ENCODE data around the gene EDDM3A. TPM values are rescaled to one million over a fixed set of nuclear protein-coding genes. Genes with fewer than 3 reads are reported as not detected.
"Not testable (repeated sequence)": the region's sequence is repeated elsewhere in the genome, so short reads cannot be mapped to it uniquely, and the experiment has no call there.

Gene EDDM3A
- total RNA-seq, 2 donors from 2014 or later: not detected

DNA sequence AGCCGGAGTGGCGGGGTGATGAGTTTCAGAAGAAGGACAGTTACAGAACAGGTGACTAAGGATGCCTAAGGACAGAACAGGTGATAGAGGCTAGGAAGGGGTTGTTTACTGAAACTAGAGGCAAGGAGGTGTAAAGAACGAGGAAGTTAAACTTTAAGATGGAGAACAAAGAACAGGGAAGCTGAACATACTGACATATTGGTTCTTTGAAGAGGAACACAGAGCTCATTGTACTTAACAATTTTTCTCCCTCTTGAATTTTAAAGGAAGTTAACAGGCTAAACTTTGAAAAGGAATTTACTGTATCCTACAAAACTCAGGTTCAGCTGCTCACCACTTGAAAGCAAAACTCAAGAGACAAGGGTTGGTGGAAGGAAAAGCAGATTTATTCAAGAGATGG is 19.6 kb upstream of the EDDM3A start:
- DNase-seq (ENCODE audit: low spot score in 2 of 2); H3K9me3 Mint-ChIP-seq; H3K27ac Mint-ChIP-seq; ATAC-seq; H3K36me3 Mint-ChIP-seq: not testable (repeated sequence)

DNA sequence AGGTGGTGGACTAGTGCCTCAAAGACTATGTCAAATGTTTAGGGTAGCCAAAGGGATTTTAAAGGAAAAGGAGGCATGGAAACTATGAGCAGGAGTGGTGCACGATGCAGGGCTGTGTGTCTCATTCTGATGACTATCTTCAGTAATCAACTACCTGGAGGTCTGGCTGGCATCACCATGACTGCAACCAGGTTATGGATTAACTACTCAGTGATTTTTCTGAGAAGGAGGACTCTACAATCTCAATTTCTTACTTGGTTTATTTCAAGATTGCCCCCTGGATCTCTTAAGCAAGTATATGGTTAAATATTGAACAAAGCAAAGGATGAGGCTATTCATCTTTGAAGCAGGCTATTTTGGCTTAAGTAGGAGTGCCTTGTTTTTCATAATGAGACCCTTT is 19.2 kb upstream of the EDDM3A start:
- Mint-ChIP-seq H3K9me3 (no peaks in the 10 kb centered on the region), H3K36me3 (no peaks in the 10 kb centered on the region), H3K27ac (no peak overlapping the region)
- ATAC-seq: no peak
- no peak for DNase-seq (ENCODE audit: low spot score in 2 of 2)

DNA sequence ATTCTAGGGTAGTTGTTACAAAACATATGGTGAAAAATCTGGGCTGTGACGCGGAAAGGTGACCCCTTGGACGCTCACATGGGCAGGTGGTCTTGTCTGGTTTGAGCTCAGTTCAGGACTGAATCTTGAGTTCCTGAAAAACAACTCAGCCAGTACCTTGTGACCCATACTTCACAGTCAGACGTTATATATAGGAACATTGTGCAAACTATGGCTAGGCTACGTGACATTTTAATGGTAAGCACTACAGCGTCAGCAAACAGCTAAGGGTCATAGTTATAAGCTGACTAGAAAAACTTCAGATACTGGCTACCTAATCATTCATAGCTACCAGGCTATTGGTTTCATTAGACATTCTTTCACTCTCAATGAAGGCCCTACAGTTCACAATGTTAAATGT is 14.8 kb upstream of the EDDM3A start:
- H3K36me3 Mint-ChIP-seq: no peaks in the 10 kb centered on the region
- H3K9me3 Mint-ChIP-seq: no peaks in the 10 kb centered on the region
- no peak overlapping the region for H3K27ac Mint-ChIP-seq
- DNase-seq (ENCODE audit: low spot score in 2 of 2) (no peak), ATAC-seq (no peak)

DNA sequence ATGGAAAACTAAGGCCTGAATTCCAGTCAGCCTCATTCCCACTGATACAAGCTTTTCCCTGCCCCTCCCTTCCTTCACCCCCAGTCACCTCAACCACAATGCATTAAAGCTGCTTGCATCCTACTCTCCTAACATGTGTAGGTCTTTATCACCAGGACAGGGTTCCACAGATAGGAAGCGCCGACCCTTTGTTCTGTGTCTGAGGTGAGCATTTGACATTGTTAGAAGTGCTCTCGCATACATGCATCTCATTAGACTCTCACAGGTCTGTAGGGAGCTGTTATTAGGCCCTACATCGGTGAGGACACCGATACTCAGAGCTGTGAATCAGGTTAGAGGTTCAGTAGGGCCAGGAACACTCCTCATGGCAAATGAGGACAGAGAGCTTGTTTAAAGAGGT is 13.2 kb upstream of the EDDM3A start:
- Mint-ChIP-seq H3K9me3 (no peaks in the 10 kb centered on the region), H3K27ac (no peak overlapping the region), H3K36me3 (no peaks in the 10 kb centered on the region)
- ATAC-seq (no peak), DNase-seq (ENCODE audit: low spot score in 2 of 2) (no peak)

DNA sequence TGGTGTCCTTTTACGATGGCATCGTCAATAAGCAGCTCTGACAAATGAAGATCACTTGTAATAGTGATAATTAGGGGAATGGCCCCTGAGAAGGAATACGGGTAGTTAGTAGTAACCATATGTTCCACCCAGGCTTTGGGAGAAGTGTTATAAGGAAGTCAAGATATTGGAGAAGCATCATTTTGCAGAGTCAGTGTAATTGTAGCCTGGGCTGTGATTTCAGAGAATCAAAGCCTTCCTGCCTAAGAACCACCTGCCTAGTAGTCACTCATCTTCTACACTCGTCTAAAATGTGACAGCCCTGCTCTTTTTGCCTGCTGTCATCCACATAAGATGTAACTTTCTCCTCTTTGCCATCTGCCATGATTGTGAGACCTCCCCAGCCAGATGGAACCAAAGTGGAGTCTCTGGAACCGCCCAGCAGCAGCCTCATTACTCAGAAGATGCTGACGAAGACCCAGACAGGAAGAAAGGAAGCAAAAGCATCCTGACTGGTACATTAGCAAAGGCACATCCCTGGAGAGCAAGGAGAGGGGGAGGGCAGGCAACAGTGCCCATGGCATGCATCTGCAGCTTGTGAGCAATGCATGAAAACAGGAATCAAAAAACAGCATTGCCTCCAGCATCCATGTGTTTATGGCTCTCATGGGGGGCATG is 12.6 kb upstream of the EDDM3A start:
- Mint-ChIP-seq H3K27ac (no peak overlapping the region), H3K9me3 (no peaks in the 10 kb centered on the region), H3K36me3 (no peaks in the 10 kb centered on the region)
- ATAC-seq (no peak), DNase-seq (ENCODE audit: low spot score in 2 of 2) (no peak)

DNA sequence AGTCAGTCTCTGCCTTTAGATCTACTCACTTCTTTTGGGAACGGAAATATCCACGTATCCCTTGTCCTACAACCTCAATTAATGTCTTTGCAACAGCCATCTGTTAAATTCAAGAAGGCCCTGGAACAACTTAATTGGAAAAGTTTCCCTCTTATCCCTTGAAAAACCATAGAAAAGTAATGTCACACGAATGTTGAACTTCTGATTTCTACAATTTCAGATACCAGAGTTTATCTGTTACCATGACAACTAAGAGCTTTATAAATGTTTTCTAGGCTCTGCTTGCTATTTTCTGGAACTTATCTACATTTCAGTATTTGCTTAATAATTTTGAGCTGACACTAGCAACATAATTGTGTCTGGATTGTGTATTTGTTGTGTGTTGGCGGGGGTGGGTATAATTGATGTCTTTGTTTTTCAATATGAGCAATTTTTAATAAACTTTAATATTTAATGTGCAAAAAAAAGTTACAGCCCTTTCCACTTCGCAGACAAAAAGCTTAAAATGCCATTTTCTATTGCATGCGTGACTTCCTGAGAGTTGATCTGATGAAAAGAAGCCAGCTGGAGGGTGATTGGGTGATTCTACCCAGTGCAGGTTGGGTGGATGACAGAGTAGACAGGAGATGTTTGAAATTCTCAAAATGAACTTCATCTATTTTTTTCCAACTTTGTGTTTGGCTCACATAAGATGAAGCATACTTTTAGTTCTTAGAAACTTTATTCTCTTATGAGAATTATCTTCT is 11.8 kb upstream of the EDDM3A start:
- DNase-seq (ENCODE audit: low spot score in 2 of 2) (no peak), ATAC-seq (no peak)
- Mint-ChIP-seq H3K36me3 (no peaks in the 10 kb centered on the region), H3K27ac (no peak overlapping the region), H3K9me3 (no peaks in the 10 kb centered on the region)

DNA sequence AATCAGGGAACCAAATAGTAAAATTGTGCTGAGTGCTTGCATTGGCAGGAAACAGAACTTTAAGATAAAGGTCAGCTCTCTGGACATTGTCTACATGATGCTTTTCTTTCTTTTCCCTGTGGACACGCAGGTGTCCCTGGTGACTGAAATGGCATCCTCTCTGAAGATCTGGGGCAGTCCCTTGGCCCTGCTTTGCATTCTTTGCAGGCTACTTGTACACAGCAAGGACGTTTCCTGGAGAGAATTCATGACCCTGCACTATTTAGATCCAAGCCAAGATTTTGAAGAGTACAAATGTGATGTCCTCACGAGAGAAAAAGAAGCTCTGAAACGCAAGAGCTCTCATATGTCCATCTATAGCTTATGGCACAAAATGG is 11.3 kb upstream of the EDDM3A start:
- DNase-seq (ENCODE audit: low spot score in 2 of 2) (no peak), ATAC-seq (no peak)
- Mint-ChIP-seq H3K36me3 (no peaks in the 10 kb centered on the region), H3K27ac (no peak overlapping the region), H3K9me3 (no peaks in the 10 kb centered on the region)

DNA sequence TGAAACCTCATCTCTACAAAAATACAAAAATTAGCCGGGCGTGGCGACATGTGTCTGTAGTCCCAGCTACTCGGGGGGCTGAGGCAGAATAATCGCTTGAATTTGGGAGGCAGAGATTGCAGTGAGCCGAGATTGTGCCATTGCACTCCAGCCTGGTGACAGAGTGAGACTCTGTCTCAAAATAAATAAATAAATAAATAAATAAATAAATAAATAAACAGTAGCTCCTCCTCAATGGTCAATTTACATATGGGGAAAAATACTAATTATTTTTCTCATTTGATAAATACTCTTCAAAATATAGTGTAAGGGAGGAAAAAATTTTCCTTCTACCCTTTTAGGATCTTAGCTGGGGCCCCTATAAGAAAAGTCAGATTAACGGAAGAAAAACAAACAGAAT is 7.4 kb upstream of the EDDM3A start:
- H3K27ac Mint-ChIP-seq; ATAC-seq; DNase-seq (ENCODE audit: low spot score in 2 of 2); H3K36me3 Mint-ChIP-seq; H3K9me3 Mint-ChIP-seq: not testable (repeated sequence)

DNA sequence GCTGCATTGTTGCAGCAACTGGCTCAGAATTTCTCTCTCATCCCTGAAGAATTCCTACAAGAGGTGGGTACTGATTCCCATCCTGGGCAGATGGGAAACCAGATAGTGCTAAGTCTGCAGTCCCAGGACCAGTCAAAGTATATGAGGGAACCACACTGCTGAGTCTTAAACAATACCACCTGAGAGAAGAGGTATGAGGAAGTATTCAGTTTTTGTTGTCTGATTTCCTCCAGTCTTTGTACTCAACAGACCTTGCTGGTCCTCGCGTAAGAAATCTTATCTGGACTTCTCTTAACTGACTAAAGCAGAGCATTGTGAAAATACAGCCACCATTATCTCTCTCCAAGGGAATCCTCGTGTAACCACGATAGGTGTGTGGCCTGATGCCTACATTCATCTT is 3.6 kb upstream of the EDDM3A start:
- Mint-ChIP-seq H3K36me3 (no peaks in the 10 kb centered on the region), H3K9me3 (no peaks in the 10 kb centered on the region), H3K27ac (no peak overlapping the region)
- ATAC-seq (no peak), DNase-seq (ENCODE audit: low spot score in 2 of 2) (no peak)

DNA sequence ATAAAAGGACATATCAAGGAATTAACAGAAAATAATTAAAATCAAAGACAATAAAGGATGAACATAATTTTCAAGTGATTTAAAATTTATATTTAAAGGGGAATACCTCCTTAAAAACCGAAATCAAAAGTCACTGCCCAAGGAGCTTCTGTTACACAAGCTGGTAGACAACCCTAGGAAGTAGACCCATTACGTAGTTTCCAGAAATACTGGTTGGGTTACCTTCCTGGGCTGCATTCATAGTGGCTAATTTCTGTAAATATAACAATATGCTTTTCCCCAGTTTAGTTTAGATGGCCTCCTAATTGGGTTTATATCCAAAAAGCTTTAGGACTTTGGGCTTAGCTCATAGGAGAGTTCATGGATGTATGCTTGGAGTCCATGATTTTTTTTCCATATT is 2.1 kb upstream of the EDDM3A start:
- no peak overlapping the region for H3K27ac Mint-ChIP-seq
- no peaks in the 10 kb centered on the region for H3K9me3 Mint-ChIP-seq
- ATAC-seq (no peak), DNase-seq (ENCODE audit: low spot score in 2 of 2) (no peak)
- no peaks in the 10 kb centered on the region for H3K36me3 Mint-ChIP-seq

DNA sequence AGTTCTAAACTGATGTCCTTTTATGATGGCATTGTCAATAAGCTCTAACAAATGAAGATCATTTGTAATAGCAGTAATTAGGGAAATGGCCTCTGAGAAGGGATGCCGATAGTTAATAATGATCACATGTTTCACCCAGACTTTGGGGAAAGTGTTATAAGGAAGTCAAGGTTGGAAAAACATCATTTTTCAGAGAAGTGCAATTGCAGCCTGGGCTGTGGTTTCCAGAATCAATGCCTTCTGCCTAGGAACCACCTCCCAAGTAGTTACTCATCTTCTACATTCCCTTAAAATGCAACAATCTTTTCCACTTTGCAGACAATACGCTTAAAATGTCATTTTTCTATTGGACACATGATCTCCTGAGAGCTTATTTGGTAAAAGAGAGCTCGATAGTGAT is 879 bp downstream of the EDDM3A start:
- H3K9me3 Mint-ChIP-seq: peaks cover under 1% of the 10 kb centered on the region in 2 donors
- no peak for DNase-seq (ENCODE audit: low spot score in 2 of 2)
- no peak for ATAC-seq
- H3K27ac Mint-ChIP-seq: no peak overlapping the region
- H3K36me3 Mint-ChIP-seq: peaks cover 1% of the 10 kb centered on the region in 2 donors

DNA sequence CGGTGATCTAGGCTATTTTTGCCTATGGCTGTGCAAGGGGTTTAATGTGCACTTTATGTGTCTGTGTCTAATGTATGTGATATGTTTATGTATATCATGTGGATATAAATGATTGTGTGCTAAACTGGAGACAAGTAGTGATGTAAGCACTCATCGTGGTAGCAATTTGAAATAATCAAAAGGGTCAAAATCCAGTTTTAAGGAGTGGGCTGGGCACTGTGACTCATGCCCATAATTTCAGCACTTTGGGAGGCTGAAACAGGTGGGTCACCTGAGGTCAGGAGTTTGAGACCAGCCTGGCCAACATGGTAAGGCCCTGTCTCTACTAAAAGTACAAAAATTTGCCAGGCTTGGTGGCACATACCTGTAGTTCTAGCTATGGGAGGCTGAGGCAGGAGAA is 2.8 kb downstream of the EDDM3A start:
- no peak for ATAC-seq
- peaks cover 19 to 20% of the 10 kb centered on the region in 2 donors for H3K36me3 Mint-ChIP-seq
- DNase-seq (ENCODE audit: low spot score in 2 of 2): no peak
- no peak overlapping the region for H3K27ac Mint-ChIP-seq
- H3K9me3 Mint-ChIP-seq: peaks cover 12 to 14% of the 10 kb centered on the region in 2 donors

DNA sequence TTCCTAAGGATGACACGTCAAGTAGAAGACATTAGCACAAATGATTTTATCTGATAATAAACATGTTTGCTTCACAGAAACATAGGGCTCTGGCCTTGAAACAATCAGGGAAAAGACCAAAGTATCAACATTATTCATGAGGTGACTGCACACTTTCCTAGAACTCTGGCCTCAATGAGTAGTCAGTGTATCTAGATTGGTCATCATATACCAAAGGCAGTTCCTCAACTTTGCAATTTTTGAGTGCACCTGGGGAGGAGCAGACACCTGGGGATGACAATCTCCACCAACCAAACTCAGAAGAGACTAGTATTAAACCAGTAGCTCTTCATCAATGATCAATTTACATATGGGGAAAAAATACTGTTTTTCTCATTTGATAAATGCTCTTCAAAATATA is 4.5 kb downstream of the EDDM3A start:
- Mint-ChIP-seq H3K27ac (peak overlapping the region in 1 of 2 donors; percentile 47), H3K36me3 (peaks cover 19 to 22% of the 10 kb centered on the region in 2 donors), H3K9me3 (peaks cover 12 to 14% of the 10 kb centered on the region in 2 donors)
- peak in 1 of 2 donors; percentile 54 for ATAC-seq
- DNase-seq (ENCODE audit: low spot score in 2 of 2): no peak

DNA sequence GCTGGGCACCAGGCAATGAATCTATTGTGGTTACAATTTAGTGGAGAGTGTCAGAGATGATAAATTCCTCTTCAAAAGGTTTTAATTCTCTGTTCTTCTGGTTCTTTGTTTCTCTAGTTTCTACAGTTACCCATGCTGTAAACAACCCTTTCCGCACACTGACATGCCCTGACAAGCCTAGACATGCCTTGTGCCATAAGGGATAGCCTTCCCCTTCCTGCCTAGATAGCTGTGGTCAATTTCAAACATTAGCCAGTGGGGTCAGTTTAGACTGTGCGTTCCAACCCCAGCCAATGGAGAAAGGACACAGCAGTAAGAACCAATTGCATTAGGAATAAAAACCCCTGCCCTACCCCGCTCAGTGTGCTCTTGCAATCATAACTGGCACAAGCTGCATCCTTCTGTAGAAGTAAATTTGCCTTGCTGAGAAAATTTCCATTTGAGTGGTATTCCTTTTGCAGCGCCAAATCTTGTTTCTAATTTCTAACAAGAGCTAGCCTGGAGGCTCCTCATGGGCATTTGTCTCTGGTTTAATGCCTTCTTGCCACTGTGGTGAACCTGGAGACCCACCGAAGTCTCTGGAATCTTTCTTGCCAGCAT is 6.4 kb downstream of the EDDM3A start:
- Mint-ChIP-seq H3K27ac (peak overlapping the region in 1 of 2 donors; percentile 78), H3K36me3 (peaks cover 19 to 22% of the 10 kb centered on the region in 2 donors), H3K9me3 (peaks cover 12 to 14% of the 10 kb centered on the region in 2 donors)
- peak in 1 of 2 donors; percentile 40 for ATAC-seq
- no peak for DNase-seq (ENCODE audit: low spot score in 2 of 2)

DNA sequence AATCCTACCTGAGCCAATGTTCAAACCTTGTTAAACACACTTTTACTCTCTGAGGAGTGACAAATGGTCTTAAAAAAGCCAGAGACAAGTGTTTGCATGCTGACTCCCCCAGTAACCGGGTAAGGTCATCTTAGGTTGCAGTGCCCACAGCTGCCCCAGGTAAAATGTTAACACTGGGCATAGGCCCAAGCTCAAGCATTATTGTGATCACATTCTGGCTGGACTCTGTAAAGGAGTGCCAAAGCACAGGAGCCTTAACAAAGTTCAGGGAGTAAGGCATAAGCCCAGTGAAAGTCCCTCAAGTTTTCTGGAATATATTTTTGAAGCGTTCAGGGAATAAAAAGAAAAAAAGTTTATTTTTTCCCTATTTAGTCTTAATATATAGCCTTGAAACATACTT is 8.6 kb downstream of the EDDM3A start:
- Mint-ChIP-seq H3K9me3 (peaks cover 12 to 14% of the 10 kb centered on the region in 2 donors), H3K36me3 (peaks cover 19 to 22% of the 10 kb centered on the region in 2 donors), H3K27ac (no peak overlapping the region)
- no peak for ATAC-seq
- no peak for DNase-seq (ENCODE audit: low spot score in 2 of 2)

DNA sequence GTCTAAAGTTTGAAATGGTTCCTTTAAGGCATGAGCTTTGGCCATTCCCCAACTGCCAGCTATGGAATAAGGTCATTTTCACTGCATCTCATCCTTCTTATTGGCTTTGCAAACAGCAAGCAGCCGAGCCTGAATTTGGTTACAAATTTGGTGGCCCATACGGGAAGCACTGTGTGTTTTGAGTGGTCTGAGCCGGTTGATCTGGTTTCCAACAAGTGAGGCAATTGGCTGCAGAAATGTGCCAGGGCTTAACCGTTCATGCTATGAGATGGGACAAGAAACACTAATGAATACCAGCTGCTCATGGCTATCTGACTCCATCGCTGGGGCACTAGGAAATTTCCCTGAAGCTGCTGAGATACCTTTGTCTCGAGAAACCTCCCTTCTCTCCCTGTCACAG is 9.3 kb downstream of the EDDM3A start:
- Mint-ChIP-seq H3K36me3 (peaks cover 19 to 22% of the 10 kb centered on the region in 2 donors), H3K27ac (no peak overlapping the region), H3K9me3 (peaks cover 12 to 14% of the 10 kb centered on the region in 2 donors)
- DNase-seq (ENCODE audit: low spot score in 2 of 2): no peak
- no peak for ATAC-seq

DNA sequence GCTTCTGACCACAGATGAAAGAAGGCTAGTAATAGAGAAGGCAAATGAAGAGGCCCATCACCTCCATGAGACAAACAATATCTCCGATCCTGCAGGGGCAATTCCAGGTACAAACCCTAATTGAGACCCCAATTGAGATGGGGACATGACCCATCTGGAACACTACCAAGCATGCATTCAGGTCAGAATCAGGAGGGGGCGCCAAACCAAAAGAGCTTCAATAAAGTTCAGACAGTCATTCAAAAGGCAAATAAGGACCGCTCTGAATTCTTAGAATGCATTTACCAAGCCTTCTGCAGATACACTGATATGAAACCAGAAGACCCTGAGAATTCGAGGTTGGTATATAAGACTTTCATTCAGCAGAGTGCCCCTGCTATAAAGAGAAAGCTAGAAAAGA is 12.3 kb downstream of the EDDM3A start:
- ATAC-seq: no peak
- Mint-ChIP-seq H3K36me3 (peaks cover 3 to 6% of the 10 kb centered on the region in 2 donors), H3K27ac (no peak overlapping the region), H3K9me3 (peaks cover 0 to 5% of the 10 kb centered on the region in 2 donors)
- DNase-seq (ENCODE audit: low spot score in 2 of 2): peak in 1 of 2 donors; percentile 28

DNA sequence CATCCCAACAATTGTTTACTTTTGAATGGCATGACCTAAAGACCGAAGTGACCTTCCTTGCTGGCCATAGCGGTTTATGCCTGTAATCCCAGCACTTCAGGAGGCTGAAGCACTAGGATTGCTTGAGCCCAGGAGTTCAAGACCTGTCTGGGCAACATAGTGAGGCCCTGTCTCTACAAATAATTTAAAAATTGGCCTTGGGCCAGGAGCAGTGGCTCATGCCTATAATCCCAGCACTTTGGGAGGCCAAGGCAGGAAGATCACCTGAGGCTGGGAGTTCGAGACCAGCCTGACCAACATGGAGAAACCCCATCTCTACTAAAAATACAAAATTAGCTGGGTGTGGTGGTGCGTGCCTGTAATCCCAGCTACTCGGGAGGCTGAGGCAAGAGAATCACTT is 13.8 kb downstream of the EDDM3A start:
- not testable (repeated sequence) for ATAC-seq; DNase-seq (ENCODE audit: low spot score in 2 of 2); H3K9me3 Mint-ChIP-seq; H3K36me3 Mint-ChIP-seq; H3K27ac Mint-ChIP-seq

Measured in activated naive CD4-positive, alpha-beta T cell treated with anti-CD3 and anti-CD28 coated beads, Interleukin-2, amount 50 U/mL, for 72 hours (primary cell).